Lower leg skin (tissue), 4 donors: ENCODE measurements around the gene TIPARP. TPM values are rescaled to one million over a fixed set of nuclear protein-coding genes. Genes with fewer than 3 reads are reported as not detected.

Experiments used
- DNase-seq, 2 donors: peaks; one replicate each; pipeline ENCODE4 v3.0.0-alpha.2; 2019; ENCODE audit warnings: low spot score in 2 of 2
- H3K4me3 ChIP-seq: fragments of 200-600 bp; sonication (generic); 2 replicates; pipeline ENCODE4 v1.5.1; 2017; ENCODE audit warnings: mild to moderate bottlenecking, low read depth; ENCODE audit not compliant: poor library complexity, severe bottlenecking
- CTCF ChIP-seq, 3 donors: fragments of 450-650 bp; IDR thresholded peaks; one replicate each; pipeline ENCODE4 v1.5.1; 2016; ENCODE audit warnings: antibody characterized with exemption in 3 of 3, mild to moderate bottlenecking in 3 of 3, moderate library complexity in 2 of 3
- POLR2A ChIP-seq, 2 donors: fragments of 450-650 bp; IDR thresholded peaks; one replicate each; pipeline ENCODE4 v1.6.1; 2016 to 2017; ENCODE audit warnings: antibody characterized with exemption in 2 of 2, mild to moderate bottlenecking in 1 of 2, moderate library complexity in 1 of 2
- WGBS, 2 donors: methylation state at CpG; one replicate each; pipeline ENCODE4 v1.1.5; 2018; 5-methylcytosine and 5-hydroxymethylcytosine counted together
- intact Hi-C: fragments of 100-400 bp; cut with DNase I; formaldehyde crosslinking; loops from one replicate; pipeline ENCODE4 v1.15.0; 2023; ENCODE audit warnings: low total_unique reads
- total RNA-seq, 4 donors: library from RNA; depleted of rRNA; stranded (reverse); fragments of >200 nt; gene quantifications; one replicate each; pipeline ENCODE4 v1.1.0, GENCODE V29; 2016

The TIPARP gene
- total RNA-seq, 4 donors from 2014 or later = 59.1 to 70.3 (median 68.5) TPM

- no peak for DNase-seq
- intact Hi-C loops = no loop called here
- no peak overlapping the region for H3K4me3 ChIP-seq
- TF ChIP-seq CTCF (IDR thresholded peaks at IDR 0.05) (no peak), POLR2A (IDR thresholded peaks at IDR 0.05) (no peak)
Observed at GRCh38 chr3:156630081-156630772, 44.2 kb upstream of the TIPARP start.

GRCh38 chr3:156630773-156631093, 43.7 kb upstream of the TIPARP start:
- intact Hi-C loops = no loop called here
- 43 to 54% methylated on average over 3 of the region's 3 CpGs for WGBS, 2 donors
- no peak overlapping the region for H3K4me3 ChIP-seq
- TF ChIP-seq POLR2A (IDR thresholded peaks at IDR 0.05) = no peak
- no peak for TF ChIP-seq CTCF (IDR thresholded peaks at IDR 0.05)
- no peak for DNase-seq

- no peak overlapping the region for H3K4me3 ChIP-seq
- intact Hi-C loops = no loop called here
- 50 to 73% methylated on average over 1 of the region's 1 CpG for WGBS, 2 donors
- TF ChIP-seq POLR2A (IDR thresholded peaks at IDR 0.05) (no peak), CTCF (IDR thresholded peaks at IDR 0.05) (no peak)
- DNase-seq = no peak
Observed at GRCh38 chr3:156631323-156631722, 43.1 kb upstream of the TIPARP start.

- intact Hi-C loops = no loop called here
- DNase-seq = no peak
- 82 to 98% methylated on average over 4 of the region's 4 CpGs for WGBS, 2 donors
- H3K4me3 ChIP-seq = no peak overlapping the region
- TF ChIP-seq CTCF (IDR thresholded peaks at IDR 0.05) (no peak), POLR2A (IDR thresholded peaks at IDR 0.05) (no peak)
Observed at GRCh38 chr3:156632601-156633000, 41.8 kb upstream of the TIPARP start.

GRCh38 chr3:156633335-156633734, 41.1 kb upstream of the TIPARP start:
- 49 to 56% methylated on average over 4 of the region's 4 CpGs for WGBS, 2 donors
- TF ChIP-seq POLR2A (IDR thresholded peaks at IDR 0.05) = no peak
- TF ChIP-seq CTCF (IDR thresholded peaks at IDR 0.05) = no peak
- H3K4me3 ChIP-seq = no peak overlapping the region
- intact Hi-C loops = no loop called here
- no peak for DNase-seq

GRCh38 chr3:156635034-156635433, 39.4 kb upstream of the TIPARP start:
- 88 to 90% methylated on average over 3 of the region's 3 CpGs for WGBS, 2 donors
- intact Hi-C loops = no loop called here
- TF ChIP-seq CTCF (IDR thresholded peaks at IDR 0.05) (no peak), POLR2A (IDR thresholded peaks at IDR 0.05) (no peak)
- no peak overlapping the region for H3K4me3 ChIP-seq
- no peak for DNase-seq
